HFF-Myc (cell line): Measurements from ENCODE around the gene CHST11.
A peak's percentile ranks its signal among the peaks of the same experiment; 100 is the strongest.

Source experiments
- DNase-seq: peaks from one replicate; pipeline ENCODE4 v3.0.0-alpha.2; 2011; ENCODE audit warnings: low read depth; ENCODE audit errors: extremely low read depth
- H3K4me3 ChIP-seq: replicated peaks from 2 replicates; pipeline ENCODE4 v1.5.1; 2011; ENCODE audit warnings: low read depth, mild to moderate bottlenecking, control low read depth, low read length
- CTCF ChIP-seq: IDR thresholded peaks from 2 replicates; pipeline ENCODE4 v1.5.1; 2012; ENCODE audit warnings: mild to moderate bottlenecking, low read depth, low read length, control low read depth; ENCODE audit errors: missing control alignments

The CHST11 gene

GRCh38 chr12:104425614-104426013 lies 31.1 kb upstream of the CHST11 start:
- no peak for TF ChIP-seq CTCF
- no peak for DNase-seq
- no peak overlapping the region for H3K4me3 ChIP-seq

GRCh38 chr12:104426926-104427546 lies 29.7 kb upstream of the CHST11 start:
- DNase-seq: peak; percentile 25
- no peak overlapping the region for H3K4me3 ChIP-seq
- TF ChIP-seq CTCF: no peak

DNA sequence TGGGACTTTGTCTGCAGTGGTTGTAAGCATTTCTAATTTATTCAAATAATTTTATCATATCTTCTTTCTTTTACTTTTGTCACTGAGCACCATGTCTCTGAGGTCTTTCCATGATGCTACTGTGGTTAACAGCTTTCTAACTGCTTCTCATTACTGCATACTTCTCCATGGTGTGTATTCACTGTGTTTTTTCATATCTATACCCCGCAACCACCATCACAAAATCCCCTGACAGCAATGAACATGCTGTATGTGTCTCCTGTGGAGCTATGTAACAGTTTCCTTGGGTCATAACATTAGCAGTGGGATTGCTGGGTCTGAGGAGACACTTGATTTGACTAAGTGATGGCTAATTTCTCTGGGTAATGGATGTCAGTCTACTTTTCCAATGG lies 29.2 kb upstream of the CHST11 start:
- H3K4me3 ChIP-seq: no peak overlapping the region
- DNase-seq: no peak
- TF ChIP-seq CTCF: no peak

DNA sequence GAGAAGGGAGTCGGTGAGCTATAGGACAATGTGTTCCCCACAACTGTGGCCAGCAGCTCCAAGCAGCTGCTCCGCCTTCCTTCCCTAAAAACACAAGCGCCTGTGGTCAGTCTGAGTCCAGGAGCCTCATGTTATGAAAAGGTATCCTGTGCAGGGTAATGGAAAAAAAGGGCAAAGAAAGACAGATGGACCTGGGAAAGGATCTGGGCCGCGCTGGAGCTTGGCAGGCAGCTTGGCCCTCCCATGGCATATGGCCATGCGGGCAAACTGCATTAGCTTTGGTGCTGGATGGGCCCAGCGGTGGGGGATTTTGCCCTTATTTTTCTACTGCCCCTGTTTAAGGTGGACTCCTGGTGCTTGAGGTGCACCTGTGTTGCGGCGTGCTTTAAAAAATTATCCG lies 23.7 kb upstream of the CHST11 start:
- H3K4me3 ChIP-seq: no peak overlapping the region
- no peak for DNase-seq
- no peak for TF ChIP-seq CTCF

DNA sequence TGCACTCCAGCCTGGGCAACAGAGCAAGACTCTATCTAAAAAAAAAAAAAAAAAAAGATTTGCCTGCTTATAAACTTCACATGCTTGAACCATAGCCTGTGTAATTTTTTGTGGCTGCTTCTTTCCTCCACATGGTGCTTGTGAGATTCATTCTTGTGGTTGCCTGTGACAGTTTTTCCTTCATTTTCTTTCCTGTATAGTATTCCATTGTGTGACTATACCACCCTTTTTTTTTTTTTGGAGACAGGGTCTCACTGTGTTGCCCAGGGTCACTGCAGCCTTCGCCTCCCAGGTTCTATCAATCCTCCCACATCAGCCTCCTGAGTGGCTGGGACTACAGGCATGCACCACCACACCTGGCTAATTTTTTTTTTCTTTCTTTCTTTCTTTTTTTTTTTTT lies 22.6 kb upstream of the CHST11 start:
- no peak for TF ChIP-seq CTCF
- no peak overlapping the region for H3K4me3 ChIP-seq
- no peak for DNase-seq

- H3K4me3 ChIP-seq: no peak overlapping the region
- no peak for DNase-seq
- no peak for TF ChIP-seq CTCF
Measured at GRCh38 chr12:104435175-104435574, 21.6 kb upstream of the CHST11 start.

DNA sequence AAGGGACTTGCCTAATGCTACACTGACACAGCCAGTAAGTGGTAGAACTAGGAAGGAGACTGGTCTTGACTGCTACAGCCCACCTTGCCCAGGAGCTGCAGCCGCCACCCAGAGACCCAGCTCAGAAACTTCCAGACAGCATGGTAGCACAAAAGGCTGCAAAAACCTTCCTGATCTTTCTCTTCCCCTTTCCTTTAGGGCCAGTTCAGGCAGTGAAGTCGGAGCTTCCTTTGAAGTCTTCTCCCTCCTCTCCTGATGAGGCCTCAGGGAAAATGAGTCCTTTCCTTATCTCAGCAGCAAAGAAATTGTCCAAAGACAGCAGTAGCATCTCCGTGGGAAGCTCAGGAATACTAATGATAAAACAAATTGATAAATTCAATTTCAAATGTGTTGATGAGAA lies 21.0 kb upstream of the CHST11 start:
- no peak overlapping the region for H3K4me3 ChIP-seq
- no peak for TF ChIP-seq CTCF
- DNase-seq: no peak
